HEK293 (cell line): ENCODE results near the gene SETD1B.

Experiments used
- GLIS2 ChIP-seq: fragments of 450-650 bp; formaldehyde crosslinking; IDR thresholded peaks from 2 replicates; pipeline ENCODE4 v1.5.1; 2016; ENCODE audit warnings: missing biosample characterization, missing genetic modification characterization
- KLF17 ChIP-seq: fragments of 450-650 bp; formaldehyde crosslinking; IDR thresholded peaks from 2 replicates; pipeline ENCODE4 v1.5.1; 2016; ENCODE audit warnings: missing biosample characterization, missing genetic modification characterization
- OSR2 ChIP-seq: fragments of 450-650 bp; formaldehyde crosslinking; IDR thresholded peaks from 2 replicates; pipeline ENCODE4 v1.5.1; 2016; ENCODE audit warnings: missing biosample characterization, missing genetic modification characterization
- PATZ1 ChIP-seq: fragments of 450-650 bp; formaldehyde crosslinking; IDR thresholded peaks from 2 replicates; pipeline ENCODE4 v1.5.1; 2016; ENCODE audit warnings: missing biosample characterization, missing genetic modification characterization
- REST ChIP-seq: fragments of 450-650 bp; formaldehyde crosslinking; IDR thresholded peaks from 2 replicates; pipeline ENCODE4 v1.5.1; 2016; ENCODE audit warnings: missing biosample characterization, missing genetic modification characterization
- SP3 ChIP-seq: fragments of 450-650 bp; formaldehyde crosslinking; IDR thresholded peaks from 2 replicates; pipeline ENCODE4 v1.5.1; 2016; ENCODE audit warnings: missing biosample characterization, missing genetic modification characterization
- SP7 ChIP-seq: fragments of 450-650 bp; formaldehyde crosslinking; IDR thresholded peaks from 2 replicates; pipeline ENCODE4 v1.5.1; 2016; ENCODE audit warnings: missing biosample characterization, missing genetic modification characterization
- ZBTB21 ChIP-seq: fragments of 450-650 bp; formaldehyde crosslinking; IDR thresholded peaks from 2 replicates; pipeline ENCODE4 v1.5.1; 2017; ENCODE audit warnings: missing biosample characterization, missing genetic modification characterization
- ZEB2 ChIP-seq: fragments of 450-650 bp; formaldehyde crosslinking; IDR thresholded peaks from 2 replicates; pipeline ENCODE4 v1.5.1; 2016; ENCODE audit warnings: missing biosample characterization, missing genetic modification characterization
- ZFHX2 ChIP-seq: fragments of 450-650 bp; formaldehyde crosslinking; conservative IDR thresholded peaks from 2 replicates; pipeline ENCODE4 v1.5.1; 2016; ENCODE audit warnings: missing biosample characterization, missing genetic modification characterization
- ZNF133 ChIP-seq: fragments of 450-650 bp; formaldehyde crosslinking; IDR thresholded peaks from 2 replicates; pipeline ENCODE4 v1.5.1; 2016; ENCODE audit warnings: missing biosample characterization, missing genetic modification characterization
- ZNF18 ChIP-seq: fragments of 450-650 bp; formaldehyde crosslinking; IDR thresholded peaks from 2 replicates; pipeline ENCODE4 v1.5.1; 2016; ENCODE audit warnings: missing biosample characterization, missing genetic modification characterization
- ZNF24 ChIP-seq: fragments of 450-650 bp; formaldehyde crosslinking; IDR thresholded peaks from 2 replicates; pipeline ENCODE4 v1.5.1; 2016; ENCODE audit warnings: missing biosample characterization, missing genetic modification characterization
- ZNF560 ChIP-seq: fragments of 450-650 bp; formaldehyde crosslinking; IDR thresholded peaks from 2 replicates; pipeline ENCODE4 v1.5.1; 2017; ENCODE audit warnings: missing biosample characterization, missing genetic modification characterization, borderline replicate concordance
- ZNF585B ChIP-seq: fragments of 450-650 bp; formaldehyde crosslinking; IDR thresholded peaks from 2 replicates; pipeline ENCODE4 v1.5.1; 2016; ENCODE audit warnings: missing biosample characterization, missing genetic modification characterization
- ZNF626 ChIP-seq: fragments of 450-650 bp; sonication (Bioruptor Pico); formaldehyde crosslinking; IDR thresholded peaks from 2 replicates; pipeline ENCODE4 v1.5.1; 2018; ENCODE audit warnings: missing biosample characterization, missing genetic modification characterization, inconsistent platforms
- ZNF629 ChIP-seq: fragments of 450-650 bp; formaldehyde crosslinking; IDR thresholded peaks from 2 replicates; pipeline ENCODE4 v1.5.1; 2017; ENCODE audit warnings: missing biosample characterization, missing genetic modification characterization
- ZNF660 ChIP-seq: fragments of 450-650 bp; IDR thresholded peaks from 2 replicates; pipeline ENCODE4 v1.5.1; 2018; ENCODE audit warnings: missing biosample characterization, mild to moderate bottlenecking, missing genetic modification characterization
- ZNF704 ChIP-seq: fragments of 450-650 bp; formaldehyde crosslinking; IDR thresholded peaks from 2 replicates; pipeline ENCODE4 v1.5.1; 2016; ENCODE audit warnings: missing biosample characterization, missing genetic modification characterization
- ZNF76 ChIP-seq: fragments of 450-650 bp; formaldehyde crosslinking; IDR thresholded peaks from 2 replicates; pipeline ENCODE4; 2016; ENCODE audit warnings: low read depth, missing biosample characterization, missing genetic modification characterization, borderline replicate concordance
- ZSCAN23 ChIP-seq: fragments of 450-650 bp; formaldehyde crosslinking; IDR thresholded peaks from 2 replicates; pipeline ENCODE4 v1.5.1; 2016; ENCODE audit warnings: missing biosample characterization, missing genetic modification characterization
- TF ChIP-seq, protein P1 (sequence below): fragments of 450-650 bp; formaldehyde crosslinking; IDR thresholded peaks from 2 replicates; pipeline ENCODE4 v1.5.1; 2016; ENCODE audit warnings: missing biosample characterization, missing genetic modification characterization
- TF ChIP-seq, protein P2 (sequence below): fragments of 450-650 bp; formaldehyde crosslinking; IDR thresholded peaks from 2 replicates; pipeline ENCODE4 v1.5.1; 2016; ENCODE audit warnings: missing biosample characterization, missing genetic modification characterization, borderline replicate concordance

The SETD1B gene

GRCh38 chr12:121765573-121765972 lies 38.2 kb upstream of the SETD1B start (continued):
- TF ChIP-seq REST (tag by site-specific recombination) (no peak), ZNF660 (tag by site-specific recombination) (peak; percentile 85), GLIS2 (tag by site-specific recombination) (peak; percentile 84), OSR2 (tag by site-specific recombination) (0 out of 2 replicates have a peak, but pooled peaks have one; percentile 15), ZNF560 (tag by site-specific recombination) (no peak), ZNF629 (peak; percentile 70), ZNF133 (tag by site-specific recombination) (no peak), SP3 (tag by site-specific recombination) (peak; percentile 25; the same call in 1 of the 2 replicates), ZSCAN23 (tag by site-specific recombination) (no peak), ZNF18 (tag by site-specific recombination) (no peak), ZNF585B (tag by site-specific recombination) (no peak), ZNF626 (tag by site-specific recombination) (no peak), ZNF76 (no peak), ZNF24 (tag by site-specific recombination) (0 out of 2 replicates have a peak, but pooled peaks have one; percentile 55), SP7 (tag by site-specific recombination) (peak; percentile 79; the same call in 1 of the 2 replicates), KLF17 (peak; percentile 67), ZNF704 (tag by site-specific recombination) (no peak), ZEB2 (tag by site-specific recombination) (peak; percentile 68), PATZ1 (tag by site-specific recombination) (peak; percentile 83), ZBTB21 (tag by site-specific recombination) (no peak), ZFHX2 (tag by site-specific recombination) (peak; percentile 76)
- TF ChIP-seq, protein P1, sequence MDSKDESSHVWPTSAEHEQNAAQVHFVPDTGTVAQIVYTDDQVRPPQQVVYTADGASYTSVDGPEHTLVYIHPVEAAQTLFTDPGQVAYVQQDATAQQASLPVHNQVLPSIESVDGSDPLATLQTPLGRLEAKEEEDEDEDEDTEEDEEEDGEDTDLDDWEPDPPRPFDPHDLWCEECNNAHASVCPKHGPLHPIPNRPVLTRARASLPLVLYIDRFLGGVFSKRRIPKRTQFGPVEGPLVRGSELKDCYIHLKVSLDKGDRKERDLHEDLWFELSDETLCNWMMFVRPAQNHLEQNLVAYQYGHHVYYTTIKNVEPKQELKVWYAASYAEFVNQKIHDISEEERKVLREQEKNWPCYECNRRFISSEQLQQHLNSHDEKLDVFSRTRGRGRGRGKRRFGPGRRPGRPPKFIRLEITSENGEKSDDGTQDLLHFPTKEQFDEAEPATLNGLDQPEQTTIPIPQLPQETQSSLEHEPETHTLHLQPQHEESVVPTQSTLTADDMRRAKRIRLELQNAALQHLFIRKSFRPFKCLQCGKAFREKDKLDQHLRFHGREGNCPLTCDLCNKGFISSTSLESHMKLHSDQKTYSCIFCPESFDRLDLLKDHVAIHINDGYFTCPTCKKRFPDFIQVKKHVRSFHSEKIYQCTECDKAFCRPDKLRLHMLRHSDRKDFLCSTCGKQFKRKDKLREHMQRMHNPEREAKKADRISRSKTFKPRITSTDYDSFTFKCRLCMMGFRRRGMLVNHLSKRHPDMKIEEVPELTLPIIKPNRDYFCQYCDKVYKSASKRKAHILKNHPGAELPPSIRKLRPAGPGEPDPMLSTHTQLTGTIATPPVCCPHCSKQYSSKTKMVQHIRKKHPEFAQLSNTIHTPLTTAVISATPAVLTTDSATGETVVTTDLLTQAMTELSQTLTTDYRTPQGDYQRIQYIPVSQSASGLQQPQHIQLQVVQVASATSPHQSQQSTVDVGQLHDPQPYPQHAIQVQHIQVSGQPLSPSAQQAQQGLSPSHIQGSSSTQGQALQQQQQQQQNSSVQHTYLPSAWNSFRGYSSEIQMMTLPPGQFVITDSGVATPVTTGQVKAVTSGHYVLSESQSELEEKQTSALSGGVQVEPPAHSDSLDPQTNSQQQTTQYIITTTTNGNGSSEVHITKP, result peak; percentile 40
- TF ChIP-seq, protein P2, sequence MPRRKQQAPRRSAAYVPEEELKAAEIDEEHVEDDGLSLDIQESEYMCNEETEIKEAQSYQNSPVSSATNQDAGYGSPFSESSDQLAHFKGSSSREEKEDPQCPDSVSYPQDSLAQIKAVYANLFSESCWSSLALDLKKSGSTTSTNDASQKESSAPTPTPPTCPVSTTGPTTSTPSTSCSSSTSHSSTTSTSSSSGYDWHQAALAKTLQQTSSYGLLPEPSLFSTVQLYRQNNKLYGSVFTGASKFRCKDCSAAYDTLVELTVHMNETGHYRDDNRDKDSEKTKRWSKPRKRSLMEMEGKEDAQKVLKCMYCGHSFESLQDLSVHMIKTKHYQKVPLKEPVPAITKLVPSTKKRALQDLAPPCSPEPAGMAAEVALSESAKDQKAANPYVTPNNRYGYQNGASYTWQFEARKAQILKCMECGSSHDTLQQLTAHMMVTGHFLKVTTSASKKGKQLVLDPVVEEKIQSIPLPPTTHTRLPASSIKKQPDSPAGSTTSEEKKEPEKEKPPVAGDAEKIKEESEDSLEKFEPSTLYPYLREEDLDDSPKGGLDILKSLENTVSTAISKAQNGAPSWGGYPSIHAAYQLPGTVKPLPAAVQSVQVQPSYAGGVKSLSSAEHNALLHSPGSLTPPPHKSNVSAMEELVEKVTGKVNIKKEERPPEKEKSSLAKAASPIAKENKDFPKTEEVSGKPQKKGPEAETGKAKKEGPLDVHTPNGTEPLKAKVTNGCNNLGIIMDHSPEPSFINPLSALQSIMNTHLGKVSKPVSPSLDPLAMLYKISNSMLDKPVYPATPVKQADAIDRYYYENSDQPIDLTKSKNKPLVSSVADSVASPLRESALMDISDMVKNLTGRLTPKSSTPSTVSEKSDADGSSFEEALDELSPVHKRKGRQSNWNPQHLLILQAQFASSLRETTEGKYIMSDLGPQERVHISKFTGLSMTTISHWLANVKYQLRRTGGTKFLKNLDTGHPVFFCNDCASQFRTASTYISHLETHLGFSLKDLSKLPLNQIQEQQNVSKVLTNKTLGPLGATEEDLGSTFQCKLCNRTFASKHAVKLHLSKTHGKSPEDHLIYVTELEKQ (tag by site-specific recombination), result peak; percentile 49; the same call in 1 of the 2 replicates
